ENCODE measurements around the gene CDC6. TPM values are rescaled to one million over a fixed set of nuclear protein-coding genes. Genes with fewer than 3 reads are reported as not detected.
A peak's percentile ranks its signal among the peaks of the same experiment; 100 is the strongest.

CDC6 gene
- total RNA-seq, 1 donor from 2014 or later: 3.4 TPM

GRCh38 chr17:40306395-40306794 is 18.7 kb downstream of the CDC6 start:
- no peak for DNase-seq (ENCODE audit: low read depth)

DNA sequence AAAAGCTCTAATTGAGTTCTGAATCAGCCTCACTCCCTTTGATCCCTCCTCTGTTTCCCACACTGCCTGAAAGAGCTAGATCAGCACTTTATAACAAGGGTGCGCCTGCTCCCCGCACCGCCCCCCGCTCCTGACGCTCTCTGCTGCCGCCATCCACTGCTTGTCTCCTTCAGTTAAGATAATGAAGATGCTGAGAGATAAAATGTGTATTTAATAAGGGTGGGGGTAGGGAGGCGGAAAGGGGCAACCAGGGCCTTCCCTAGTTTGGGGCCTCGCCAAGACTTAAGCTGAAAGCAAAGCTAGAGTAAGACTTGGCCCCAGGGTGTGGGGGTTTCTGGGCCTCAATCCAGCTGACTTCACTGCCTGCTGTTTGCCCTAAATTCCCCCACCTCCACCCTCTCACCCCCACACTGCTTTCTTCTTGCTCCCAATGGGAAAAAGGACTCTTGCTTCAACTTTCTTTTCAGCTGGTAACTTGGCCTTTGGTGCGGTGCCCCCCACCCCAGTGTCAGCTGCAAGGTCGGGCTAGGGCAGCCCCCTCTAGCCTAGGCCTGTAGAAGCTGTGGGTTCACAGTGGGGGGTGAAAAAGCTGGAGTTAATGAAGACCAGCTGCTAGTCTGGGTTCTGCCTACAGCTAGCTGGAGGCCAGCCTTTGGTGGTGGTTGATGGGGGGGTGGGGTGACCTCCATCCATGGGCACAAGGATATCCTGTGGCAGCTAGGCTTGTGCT is 19.5 kb downstream of the CDC6 start:
- TF ChIP-seq, protein P1, sequence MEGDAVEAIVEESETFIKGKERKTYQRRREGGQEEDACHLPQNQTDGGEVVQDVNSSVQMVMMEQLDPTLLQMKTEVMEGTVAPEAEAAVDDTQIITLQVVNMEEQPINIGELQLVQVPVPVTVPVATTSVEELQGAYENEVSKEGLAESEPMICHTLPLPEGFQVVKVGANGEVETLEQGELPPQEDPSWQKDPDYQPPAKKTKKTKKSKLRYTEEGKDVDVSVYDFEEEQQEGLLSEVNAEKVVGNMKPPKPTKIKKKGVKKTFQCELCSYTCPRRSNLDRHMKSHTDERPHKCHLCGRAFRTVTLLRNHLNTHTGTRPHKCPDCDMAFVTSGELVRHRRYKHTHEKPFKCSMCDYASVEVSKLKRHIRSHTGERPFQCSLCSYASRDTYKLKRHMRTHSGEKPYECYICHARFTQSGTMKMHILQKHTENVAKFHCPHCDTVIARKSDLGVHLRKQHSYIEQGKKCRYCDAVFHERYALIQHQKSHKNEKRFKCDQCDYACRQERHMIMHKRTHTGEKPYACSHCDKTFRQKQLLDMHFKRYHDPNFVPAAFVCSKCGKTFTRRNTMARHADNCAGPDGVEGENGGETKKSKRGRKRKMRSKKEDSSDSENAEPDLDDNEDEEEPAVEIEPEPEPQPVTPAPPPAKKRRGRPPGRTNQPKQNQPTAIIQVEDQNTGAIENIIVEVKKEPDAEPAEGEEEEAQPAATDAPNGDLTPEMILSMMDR (IDR thresholded peaks at IDR 0.05; ENCODE audit: insufficient read depth, low read length, severe bottlenecking): no peak
- FAIRE-seq (no peak), DNase-seq (ENCODE audit: low read depth) (no peak)
- no peaks in the 10 kb centered on the region for H3K27me3 ChIP-seq (ENCODE audit: control insufficient read depth, insufficient read depth, low read length)
- H3K4me3 ChIP-seq (ENCODE audit: low read depth, low read length): no peak overlapping the region
- no peaks in the 10 kb centered on the region for H3K36me3 ChIP-seq (ENCODE audit: control insufficient read depth, insufficient read depth, low read length)

More at GRCh38 chr17:40306395-40306794, 18.7 kb downstream of the CDC6 start:
- Histone ChIP-seq H3K4me3 (ENCODE audit: low read depth, low read length) (no peak overlapping the region), H3K36me3 (ENCODE audit: control insufficient read depth, insufficient read depth, low read length) (no peaks in the 10 kb centered on the region), H3K27me3 (ENCODE audit: control insufficient read depth, insufficient read depth, low read length) (no peaks in the 10 kb centered on the region)
- TF ChIP-seq, protein P1 (IDR thresholded peaks at IDR 0.05; ENCODE audit: insufficient read depth, low read length, severe bottlenecking): no peak
- no peak for FAIRE-seq

DNA sequence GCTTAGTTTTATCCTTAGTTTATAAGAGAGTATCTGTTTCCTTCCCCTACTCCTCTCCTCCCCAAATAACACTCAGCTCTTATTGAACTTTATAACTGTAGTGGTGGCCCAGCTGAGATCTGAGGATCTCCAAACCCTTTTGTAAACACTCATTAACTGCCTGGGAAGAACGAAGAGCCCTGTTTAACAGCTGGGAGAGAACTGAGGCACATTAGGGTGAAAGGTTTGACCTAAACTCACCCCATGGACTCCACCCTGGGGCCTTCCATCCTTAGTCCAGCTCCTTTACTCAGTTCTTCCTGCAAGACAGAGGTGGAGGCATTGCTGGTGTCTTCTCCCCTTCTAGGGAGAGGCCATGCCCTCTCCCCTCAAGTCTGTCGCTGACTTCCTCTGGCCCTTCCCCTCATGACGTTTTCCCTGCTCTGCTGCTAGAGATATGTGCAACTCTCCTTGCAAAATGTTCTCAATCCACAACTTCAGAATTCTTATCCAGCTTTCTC is 20.1 kb downstream of the CDC6 start:
- H3K4me3 ChIP-seq (ENCODE audit: low read depth, low read length): no peak overlapping the region
- H3K36me3 ChIP-seq (ENCODE audit: control insufficient read depth, insufficient read depth, low read length): no peaks in the 10 kb centered on the region
- DNase-seq (ENCODE audit: low read depth) (no peak), FAIRE-seq (no peak)
- TF ChIP-seq, protein P1 (IDR thresholded peaks at IDR 0.05; ENCODE audit: insufficient read depth, low read length, severe bottlenecking): no peak
- H3K27me3 ChIP-seq (ENCODE audit: control insufficient read depth, insufficient read depth, low read length): no peaks in the 10 kb centered on the region

- FAIRE-seq: no peak
- no peaks in the 10 kb centered on the region for H3K27me3 ChIP-seq (ENCODE audit: control insufficient read depth, insufficient read depth, low read length)
- no peak for DNase-seq (ENCODE audit: low read depth)
Measured at GRCh38 chr17:40309031-40309948, 21.6 kb downstream of the CDC6 start, which contains the start of gene RARA. Gene RARA (plus strand): TSS chr17:40309180. CDS start chr17:40331219, 22,039 bp downstream.

GRCh38 chr17:40309949-40310510 is 22.4 kb downstream of the CDC6 start:
- no peaks in the 10 kb centered on the region for H3K36me3 ChIP-seq (ENCODE audit: control insufficient read depth, insufficient read depth, low read length)
- no peaks in the 10 kb centered on the region for H3K27me3 ChIP-seq (ENCODE audit: control insufficient read depth, insufficient read depth, low read length)
- TF ChIP-seq, protein P1 (IDR thresholded peaks at IDR 0.05; ENCODE audit: insufficient read depth, low read length, severe bottlenecking): no peak
- DNase-seq (ENCODE audit: low read depth) (no peak), FAIRE-seq (no peak)
- peak overlapping the region; percentile 65 for H3K4me3 ChIP-seq (ENCODE audit: low read depth, low read length)

More at GRCh38 chr17:40309031-40309948, 21.6 kb downstream of the CDC6 start, which contains the start of gene RARA:
- Histone ChIP-seq H3K36me3 (ENCODE audit: control insufficient read depth, insufficient read depth, low read length) (no peaks in the 10 kb centered on the region), H3K4me3 (ENCODE audit: low read depth, low read length) (peak within 1 kb of the TSS; percentile 65)
- TF ChIP-seq, protein P1 (IDR thresholded peaks at IDR 0.05; ENCODE audit: insufficient read depth, low read length, severe bottlenecking): no peak

All from bronchial epithelial cell (primary cell).